Ascending aorta (tissue), 2 donors: ENCODE measurements around the gene ANO6. TPM values are rescaled to one million over a fixed set of nuclear protein-coding genes. Genes with fewer than 3 reads are reported as not detected.

Experiments
- DNase-seq, 2 donors: peaks; one replicate each; pipeline ENCODE4 v3.0.0-alpha.2; 2019; ENCODE audit warnings: low spot score in 2 of 2
- H3K27ac ChIP-seq, 2 donors: fragments of 200-600 bp; sonication (generic); one replicate each; pipeline ENCODE4 v1.5.1; 2016 to 2017; ENCODE audit warnings: mild to moderate bottlenecking in 1 of 2
- H3K27me3 ChIP-seq: fragments of 200-600 bp; sonication (generic); one replicate; pipeline ENCODE4 v1.5.1; 2017
- H3K36me3 ChIP-seq, 2 donors: fragments of 200-600 bp; sonication (generic); one replicate each; pipeline ENCODE4 v1.5.1; 2016
- H3K4me1 ChIP-seq, 2 donors: fragments of 200-600 bp; sonication (generic); one replicate each; pipeline ENCODE4 v1.5.1; 2016 to 2017; ENCODE audit warnings: mild to moderate bottlenecking in 1 of 2
- H3K4me3 ChIP-seq, 2 donors: fragments of 200-600 bp; sonication (generic); one replicate each; pipeline ENCODE4 v1.5.1; 2016 to 2017; ENCODE audit warnings: mild to moderate bottlenecking in 1 of 2
- H3K9me3 ChIP-seq, 2 donors: fragments of 200-600 bp; sonication (generic); one replicate each; pipeline ENCODE4 v1.5.1; 2016
- intact Hi-C: fragments of 100-400 bp; cut with DNase I; formaldehyde crosslinking; loops from one replicate; pipeline ENCODE4 v1.15.1; 2023
- total RNA-seq: library from RNA; depleted of rRNA; stranded (reverse); fragments of >200 nt; gene quantifications from one replicate; pipeline ENCODE4 v1.1.0, GENCODE V29; 2016
- TF ChIP-seq, protein P1 (sequence below), 3 experiments: fragments of 200-600 bp in 2 of 3; fragments of 450-650 bp in 1 of 3; sonication (generic) in 2 of 3; IDR thresholded peaks; one replicate each; pipeline ENCODE4 v1.5.1; 2016 to 2019; ENCODE audit warnings: antibody characterized with exemption in 3 of 3, mild to moderate bottlenecking in 1 of 3, moderate library complexity in 1 of 3

Gene ANO6
- total RNA-seq, 1 donor from 2014 or later = 49.6 TPM

- Histone ChIP-seq H3K9me3 (no peaks in the 10 kb centered on the region), H3K27ac (peak overlapping the region in 1 of 2 donors; percentile 2), H3K27me3 (no peaks in the 10 kb centered on the region), H3K36me3 (peaks cover 0 to 4% of the 10 kb centered on the region in 2 donors), H3K4me3 (no peak overlapping the region), H3K4me1 (peaks cover 4 to 31% of the 10 kb centered on the region in 2 donors)
- DNase-seq = no peak
- intact Hi-C loops = no loop called here
- TF ChIP-seq, protein P1, sequence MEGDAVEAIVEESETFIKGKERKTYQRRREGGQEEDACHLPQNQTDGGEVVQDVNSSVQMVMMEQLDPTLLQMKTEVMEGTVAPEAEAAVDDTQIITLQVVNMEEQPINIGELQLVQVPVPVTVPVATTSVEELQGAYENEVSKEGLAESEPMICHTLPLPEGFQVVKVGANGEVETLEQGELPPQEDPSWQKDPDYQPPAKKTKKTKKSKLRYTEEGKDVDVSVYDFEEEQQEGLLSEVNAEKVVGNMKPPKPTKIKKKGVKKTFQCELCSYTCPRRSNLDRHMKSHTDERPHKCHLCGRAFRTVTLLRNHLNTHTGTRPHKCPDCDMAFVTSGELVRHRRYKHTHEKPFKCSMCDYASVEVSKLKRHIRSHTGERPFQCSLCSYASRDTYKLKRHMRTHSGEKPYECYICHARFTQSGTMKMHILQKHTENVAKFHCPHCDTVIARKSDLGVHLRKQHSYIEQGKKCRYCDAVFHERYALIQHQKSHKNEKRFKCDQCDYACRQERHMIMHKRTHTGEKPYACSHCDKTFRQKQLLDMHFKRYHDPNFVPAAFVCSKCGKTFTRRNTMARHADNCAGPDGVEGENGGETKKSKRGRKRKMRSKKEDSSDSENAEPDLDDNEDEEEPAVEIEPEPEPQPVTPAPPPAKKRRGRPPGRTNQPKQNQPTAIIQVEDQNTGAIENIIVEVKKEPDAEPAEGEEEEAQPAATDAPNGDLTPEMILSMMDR (IDR thresholded peaks at IDR 0.05) = no peak
Observed at GRCh38 chr12:45327823-45328383, 112.0 kb downstream of the ANO6 start.

DNA sequence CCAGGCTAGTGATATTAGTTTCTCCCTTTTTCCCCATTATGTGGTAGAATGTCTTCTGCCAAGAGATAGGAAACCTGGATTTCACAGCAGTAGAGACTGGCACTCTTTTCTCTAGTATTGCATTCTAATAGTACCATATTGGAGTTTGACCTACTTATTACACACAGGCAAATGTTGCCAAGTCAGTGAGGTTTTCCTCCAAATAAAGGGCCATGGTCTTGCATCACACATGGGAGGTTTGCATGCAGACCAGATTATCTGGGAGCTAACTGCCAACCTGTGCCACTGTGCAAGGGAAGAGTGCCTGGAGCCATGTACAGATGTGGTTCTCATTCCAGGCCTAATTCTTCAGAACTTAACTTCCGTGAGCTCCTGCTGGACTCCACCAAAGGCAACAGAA, 113.3 kb downstream of the ANO6 start:
- DNase-seq = no peak
- intact Hi-C loops = no loop called here
- Histone ChIP-seq H3K27me3 (no peaks in the 10 kb centered on the region), H3K36me3 (peaks cover 0 to 4% of the 10 kb centered on the region in 2 donors), H3K4me3 (no peak overlapping the region), H3K27ac (no peak overlapping the region), H3K9me3 (no peaks in the 10 kb centered on the region), H3K4me1 (peaks cover 4 to 29% of the 10 kb centered on the region in 2 donors)
- TF ChIP-seq, protein P1 (IDR thresholded peaks at IDR 0.05) = no peak

GRCh38 chr12:45329702-45330101, 113.8 kb downstream of the ANO6 start:
- Histone ChIP-seq H3K4me1 (peaks cover 4 to 26% of the 10 kb centered on the region in 2 donors), H3K27me3 (no peaks in the 10 kb centered on the region), H3K9me3 (no peaks in the 10 kb centered on the region), H3K36me3 (peaks cover 0 to 4% of the 10 kb centered on the region in 2 donors), H3K27ac (peak overlapping the region in 1 of 2 donors; percentile 13), H3K4me3 (no peak overlapping the region)
- no peak for DNase-seq
- TF ChIP-seq, protein P1 (IDR thresholded peaks at IDR 0.05) = no peak
- intact Hi-C loops = no loop called here

GRCh38 chr12:45331552-45331951, 115.7 kb downstream of the ANO6 start:
- Histone ChIP-seq H3K4me1 (peaks cover 4 to 23% of the 10 kb centered on the region in 2 donors), H3K27ac (peak overlapping the region in 1 of 2 donors; percentile 49), H3K27me3 (no peaks in the 10 kb centered on the region), H3K4me3 (no peak overlapping the region), H3K9me3 (no peaks in the 10 kb centered on the region), H3K36me3 (peaks cover 0 to 4% of the 10 kb centered on the region in 2 donors)
- TF ChIP-seq, protein P1 (IDR thresholded peaks at IDR 0.05) = no peak
- no peak for DNase-seq
- intact Hi-C loops = no loop called here

- DNase-seq = no peak
- Histone ChIP-seq H3K27me3 (no peaks in the 10 kb centered on the region), H3K9me3 (no peaks in the 10 kb centered on the region), H3K4me3 (no peak overlapping the region), H3K4me1 (peaks cover 1 to 13% of the 10 kb centered on the region in 2 donors), H3K27ac (peak overlapping the region in 1 of 2 donors; percentile 43), H3K36me3 (peaks cover 0 to 4% of the 10 kb centered on the region in 2 donors)
- TF ChIP-seq, protein P1 (IDR thresholded peaks at IDR 0.05) = no peak
- intact Hi-C loops = no loop called here
Observed at GRCh38 chr12:45334396-45334795, 118.5 kb downstream of the ANO6 start.
